Stimulated activated CD8-positive, alpha-beta memory T cell treated with anti-CD3 and anti-CD28 coated beads, Interleukin-12 subunit alpha, Interleukin-12 subunit beta, amount 100 ng/mL, for 4 hours (primary cell): ENCODE results near the gene INTS7.

Experiments used
- DNase-seq: peaks from one replicate; pipeline ENCODE4 v3.0.0-alpha.2; 2020; ENCODE audit warnings: low read depth

Gene INTS7

DNA sequence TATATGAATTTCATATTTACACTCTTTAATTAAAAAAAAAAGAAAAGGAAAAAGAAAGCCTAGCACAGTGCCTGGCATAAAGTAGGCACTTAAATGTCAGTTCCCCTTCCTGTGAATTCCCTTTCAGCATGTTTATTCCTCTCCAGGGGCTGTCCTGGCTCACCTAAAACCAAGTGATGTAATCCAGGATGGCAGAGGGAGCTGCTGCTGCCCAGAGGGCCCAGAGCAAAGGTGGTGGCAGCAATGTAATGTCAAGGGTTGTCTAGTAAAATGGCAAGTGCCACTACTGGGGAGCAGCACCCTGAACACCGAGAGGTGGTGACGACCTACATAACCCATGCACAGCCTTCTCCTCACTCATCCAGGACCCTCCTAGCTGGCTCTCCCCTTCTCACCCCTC lies 126.4 kb downstream of the INTS7 start:
- DNase-seq: no peak

DNA sequence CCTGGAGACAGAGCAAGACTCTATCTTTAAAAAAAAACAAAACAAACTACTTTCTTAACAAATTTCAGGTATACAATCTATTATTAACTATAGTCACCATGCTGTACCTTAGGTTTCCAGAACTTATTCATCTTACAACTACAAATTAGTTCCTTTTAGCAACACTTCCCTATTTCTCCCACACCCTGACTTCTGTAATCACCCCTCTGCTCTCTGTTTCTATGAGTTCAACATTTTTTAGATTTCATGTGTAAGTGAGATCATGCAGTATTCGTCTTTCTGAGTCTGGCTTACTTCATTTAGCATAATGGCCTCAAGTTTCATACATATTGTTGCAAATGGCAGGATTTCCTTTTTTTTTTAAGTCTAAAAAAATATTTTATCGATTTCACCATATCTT lies 126.9 kb downstream of the INTS7 start:
- no peak for DNase-seq

DNA sequence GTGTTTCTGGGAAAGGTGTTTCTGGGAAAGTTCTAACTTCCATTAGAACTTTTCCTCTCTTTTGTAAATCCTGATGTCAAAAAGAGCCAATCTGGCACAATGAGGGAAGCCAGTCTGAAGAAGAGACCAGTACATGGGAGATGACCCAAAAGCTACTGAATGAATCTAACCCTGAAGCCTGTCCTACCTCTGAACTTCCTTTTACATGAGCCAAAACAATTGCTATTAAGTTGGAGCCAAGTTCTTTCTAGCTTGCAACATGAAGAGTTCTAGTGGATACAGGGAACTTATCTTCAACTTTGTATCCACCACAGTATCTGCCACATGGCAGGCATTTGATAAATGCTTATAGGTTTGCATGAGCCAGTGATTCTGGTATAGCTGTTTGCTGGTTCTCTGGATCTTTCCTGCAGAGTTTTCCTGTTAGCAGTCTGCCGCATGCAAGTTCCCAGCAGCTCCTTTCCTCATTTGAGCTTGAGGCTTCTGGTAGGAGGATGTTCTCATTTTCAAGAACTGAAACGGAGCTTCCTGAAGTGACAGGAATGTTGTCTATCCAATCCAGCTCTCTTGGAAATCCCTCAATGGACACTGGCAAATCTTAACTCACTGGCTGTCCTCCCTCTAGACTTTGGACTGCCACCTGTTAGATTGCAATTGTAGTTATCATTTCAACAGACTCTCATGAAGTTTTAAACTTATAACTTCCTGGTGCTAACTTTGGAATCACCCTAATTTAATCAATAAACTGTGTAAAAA lies 131.7 kb downstream of the INTS7 start:
- DNase-seq: no peak

DNA sequence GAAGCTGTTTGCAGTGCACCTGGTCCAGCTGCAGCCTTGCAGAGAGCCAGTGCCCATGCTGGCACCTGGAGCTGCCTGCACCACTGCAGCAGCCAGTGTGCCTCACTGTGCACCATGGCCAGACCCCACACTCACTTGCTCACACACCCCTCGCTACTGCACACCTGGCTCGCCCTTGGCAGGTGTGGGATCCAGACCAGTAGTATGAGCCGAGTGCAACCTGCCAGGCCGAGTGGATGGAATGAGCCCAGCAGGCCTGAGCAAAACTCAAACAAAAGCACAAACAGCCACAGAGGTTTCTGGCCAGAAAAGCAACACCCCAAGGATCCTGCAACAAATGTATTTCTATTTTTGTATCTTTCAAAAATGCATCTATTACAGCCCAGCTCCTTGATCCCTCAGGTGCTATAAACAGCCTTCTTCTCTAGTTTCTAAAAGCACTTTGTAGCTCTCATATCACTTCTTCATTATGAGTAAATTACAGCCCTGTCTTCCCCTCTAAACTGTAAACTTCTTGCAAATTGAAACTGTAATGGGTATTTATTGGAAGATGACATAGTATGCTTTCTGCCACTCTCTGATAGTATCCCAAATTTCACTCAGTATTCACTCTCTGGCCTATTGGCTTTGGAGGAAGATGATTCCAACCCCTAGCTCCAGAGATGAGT lies 132.6 kb downstream of the INTS7 start:
- DNase-seq: no peak

DNA sequence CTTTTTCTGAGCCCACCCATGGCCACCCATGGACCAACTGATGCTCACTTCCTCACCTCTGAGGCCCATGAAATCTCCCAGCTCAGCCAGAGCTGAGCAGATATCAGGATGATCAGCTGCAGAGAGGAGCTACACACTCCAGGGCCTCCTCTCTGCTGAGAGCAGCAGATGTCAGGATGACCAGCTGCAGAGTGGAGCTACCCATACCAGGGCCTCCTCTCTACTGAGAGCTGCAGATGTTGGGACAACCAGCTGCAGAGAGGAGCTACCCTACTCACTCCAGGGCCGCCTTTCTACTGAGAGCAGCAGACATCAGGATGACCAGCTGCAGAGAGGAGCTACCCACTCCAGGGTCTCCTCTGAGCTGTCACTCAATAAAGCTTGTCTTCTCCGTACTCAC lies 133.4 kb downstream of the INTS7 start:
- DNase-seq: no peak

DNA sequence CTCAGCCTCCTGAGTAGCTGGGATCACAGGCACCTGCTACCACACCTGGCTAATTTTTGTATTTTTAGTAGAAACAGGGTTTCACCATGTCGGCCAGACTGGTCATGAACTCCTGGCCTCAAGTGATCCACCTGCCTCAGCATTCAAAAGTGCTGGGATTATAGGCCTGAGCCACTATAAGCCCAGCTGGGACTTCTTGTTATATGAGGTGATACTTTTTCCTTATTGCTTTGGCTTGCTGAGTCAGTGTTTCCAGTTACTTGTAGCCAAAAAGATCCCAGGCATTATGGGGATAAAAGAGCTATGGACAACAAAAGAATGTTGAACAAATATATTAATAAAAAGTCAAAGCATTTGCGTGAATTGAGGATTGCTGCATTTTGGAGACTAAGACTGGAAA lies 134.9 kb downstream of the INTS7 start:
- no peak for DNase-seq

DNA sequence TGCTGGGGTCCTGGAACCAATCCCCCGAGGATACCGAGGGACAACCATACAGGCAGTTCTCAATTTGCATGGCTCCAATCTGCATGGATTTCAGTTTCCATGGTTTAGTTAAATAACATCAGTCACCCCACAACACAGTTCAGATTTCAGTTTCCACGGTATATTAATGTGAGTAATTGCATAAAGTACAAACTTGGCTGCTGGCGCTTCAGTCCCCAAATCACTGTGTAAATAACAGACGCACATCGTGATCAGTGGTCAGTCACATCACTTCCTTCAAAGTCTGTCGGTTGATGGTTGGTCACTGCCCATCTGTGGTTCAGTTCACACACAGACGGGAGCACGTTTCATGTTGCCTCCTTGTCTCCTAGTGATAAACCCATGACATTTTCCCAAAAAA lies 138.4 kb downstream of the INTS7 start:
- DNase-seq: no peak

DNA sequence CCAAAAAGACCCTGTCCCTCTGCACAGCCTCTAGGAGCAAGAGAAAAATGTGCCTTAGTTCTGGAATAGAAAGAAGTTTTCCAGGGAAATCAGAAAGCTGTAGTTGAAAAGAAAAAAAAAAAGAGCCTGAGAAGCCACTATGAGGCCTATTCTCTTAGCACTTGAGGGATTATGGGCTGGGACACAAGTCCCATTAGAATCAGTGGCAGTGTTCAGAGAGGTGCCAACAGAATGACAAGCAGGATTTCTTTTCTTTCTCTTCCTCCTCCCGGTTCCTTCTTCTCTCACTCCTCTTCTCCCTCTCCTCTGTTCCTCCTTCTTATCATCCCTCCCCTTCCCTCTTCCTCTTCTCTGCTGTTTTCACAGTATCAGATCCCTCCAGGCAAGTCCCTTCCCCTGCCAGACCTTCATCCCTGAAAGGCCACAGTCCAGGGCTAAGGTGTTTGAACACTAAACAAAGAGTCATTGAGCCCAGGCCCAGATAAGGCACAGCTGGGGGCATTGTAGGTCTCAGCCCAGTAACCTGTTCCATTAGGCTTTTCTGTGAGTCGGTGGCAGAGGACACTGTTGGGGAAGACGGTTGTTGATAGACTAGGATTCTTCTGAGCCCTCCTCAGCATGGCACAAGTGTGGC lies 140.1 kb downstream of the INTS7 start:
- DNase-seq: no peak

DNA sequence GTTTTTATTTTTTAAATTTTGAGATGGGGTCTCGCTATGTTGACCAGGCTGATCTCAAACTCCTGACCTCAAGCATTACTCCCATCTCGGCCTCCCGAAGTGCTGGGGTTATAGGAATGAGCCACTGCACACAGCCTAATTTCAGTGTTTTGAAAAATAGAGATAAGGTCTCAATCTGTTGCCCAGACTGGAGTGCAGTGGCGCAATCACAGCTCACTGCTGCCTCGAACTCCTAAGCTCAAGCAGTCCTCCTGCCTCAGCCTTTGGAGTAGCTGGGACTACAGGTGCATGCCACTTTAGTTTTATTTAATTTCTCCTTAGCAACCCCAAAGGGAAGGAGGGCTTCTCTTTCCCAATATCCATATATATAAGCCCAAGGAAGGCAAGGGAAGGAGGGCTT lies 141.0 kb downstream of the INTS7 start:
- DNase-seq: no peak

DNA sequence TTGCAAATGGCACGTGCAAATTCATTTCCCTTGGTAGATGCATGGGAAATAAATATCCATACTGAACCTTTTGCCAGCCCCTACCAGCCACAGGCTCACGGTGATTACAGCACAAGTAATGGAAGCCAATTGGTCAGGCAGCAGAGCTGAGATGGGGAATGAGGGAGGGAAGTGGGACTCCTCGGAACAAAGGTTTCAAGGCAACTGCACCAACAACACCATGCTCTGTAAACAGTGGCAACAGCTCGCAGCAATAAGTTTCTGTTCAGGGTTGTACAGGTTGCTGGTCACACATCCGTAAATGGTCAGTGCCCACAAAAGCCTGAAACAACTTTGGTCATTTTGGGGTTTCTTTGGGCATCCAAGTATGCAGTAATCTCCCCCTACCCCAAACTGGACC lies 142.1 kb downstream of the INTS7 start:
- DNase-seq: no peak

DNA sequence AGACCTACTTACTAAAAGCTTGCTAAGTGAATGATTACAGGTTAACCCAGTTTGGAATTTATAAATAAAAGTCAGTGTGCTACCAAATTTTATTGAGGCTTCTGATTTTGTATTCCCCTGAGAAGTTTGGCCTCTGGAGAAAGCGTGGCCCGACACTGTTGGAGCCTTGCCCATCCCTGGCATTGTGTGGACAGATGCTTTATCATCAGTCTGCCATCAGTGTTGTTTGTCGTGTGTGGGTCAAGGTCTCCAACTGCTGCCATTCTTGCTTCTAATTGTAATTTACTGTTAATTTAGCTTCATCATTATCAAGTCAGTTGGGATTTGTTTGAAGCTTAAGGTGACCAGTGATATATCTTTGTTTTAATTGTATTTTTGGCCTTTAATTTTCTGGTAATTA lies 142.8 kb downstream of the INTS7 start:
- no peak for DNase-seq

DNA sequence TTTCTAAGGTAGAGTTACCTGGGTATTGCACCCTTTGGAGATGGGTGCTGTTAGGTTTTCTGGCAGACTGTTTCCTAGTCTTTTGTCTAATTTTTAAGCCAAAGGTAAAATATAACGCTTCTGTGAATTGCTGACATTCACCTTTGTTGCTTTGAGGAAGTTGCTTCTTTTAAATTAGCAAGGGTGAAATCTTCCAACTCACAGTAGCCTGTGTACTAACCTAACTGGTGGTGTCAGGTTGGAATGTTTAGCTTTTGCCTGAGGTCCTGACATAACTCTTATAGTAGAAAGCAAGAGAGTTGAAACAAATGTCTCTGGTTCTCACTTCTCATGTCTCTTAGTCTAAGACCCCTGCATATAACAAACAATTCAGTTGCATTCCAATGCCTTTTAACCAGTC lies 143.6 kb downstream of the INTS7 start:
- DNase-seq: no peak
